ENCODE measurements around the gene SLC66A1. TPM values are rescaled to one million over a fixed set of nuclear protein-coding genes. Genes with fewer than 3 reads are reported as not detected.
A peak's percentile ranks its signal among the peaks of the same experiment; 100 is the strongest.

The SLC66A1 gene
- total RNA-seq, 1 experiment from 2014 or later = 27.7 TPM

- Histone ChIP-seq H3K4me3 (ENCODE audit: low read length) (no peak overlapping the region), H3K9ac (ENCODE audit: low read length) (no peak overlapping the region), H3K27me3 (ENCODE audit: low read length) (no peaks in the 10 kb centered on the region), H3K4me2 (ENCODE audit: low read length) (no peak overlapping the region), H3K9me3 (ENCODE audit: low read length) (no peaks in the 10 kb centered on the region), H3K36me3 (ENCODE audit: low read depth, low read length) (peaks cover 16% of the 10 kb centered on the region; the same call in 1 of the 2 replicates), H2AFZ (ENCODE audit: low read length) (no peak overlapping the region), H3F3A (ENCODE audit: low read length, unreplicated experiment) (no peaks in the 10 kb centered on the region), H3K9me2 (replicated peaks; ENCODE audit: low read length) (no peaks in the 10 kb centered on the region), H3K27ac (ENCODE audit: low read length) (no peak overlapping the region), H3K4me1 (ENCODE audit: insufficient read depth, low read length) (peaks cover 20% of the 10 kb centered on the region), H3K79me2 (ENCODE audit: low read length) (peaks cover 17% of the 10 kb centered on the region), H4K20me1 (ENCODE audit: low read length) (peaks cover 13% of the 10 kb centered on the region; the same call in 1 of the 2 replicates)
- intact Hi-C loops (cut with micrococcal nuclease) = no loop called here
- TF ChIP-seq EZH2phosphoT487 (IDR thresholded peaks at IDR 0.05; ENCODE audit: borderline replicate concordance, low read length) (no peak), EZH2 (IDR thresholded peaks at IDR 0.05; ENCODE audit: low read length, unreplicated experiment) (no peak), CTCF (conservative IDR thresholded peaks at IDR 0.05; ENCODE audit: low read depth, low read length) (no peak)
- DNase-seq = no peak
- no TSS peak for BruUV-seq (replicated peaks)
- POLR2A ChIA-PET (ENCODE audit: unreplicated experiment) = no interaction called here
- ATAC-seq = no peak
- CTCF ChIA-PET = no interaction called here
Observed at GRCh38 chr1:19360432-19360831, 48.3 kb downstream of the SLC66A1 start.

- DNase-seq (no peak), ATAC-seq (peak; percentile 21)
- Histone ChIP-seq H3K79me2 (ENCODE audit: low read length) (peaks cover 17% of the 10 kb centered on the region), H3K9me2 (replicated peaks; ENCODE audit: low read length) (no peaks in the 10 kb centered on the region), H3K27ac (ENCODE audit: low read length) (no peak overlapping the region), H3K9me3 (ENCODE audit: low read length) (no peaks in the 10 kb centered on the region), H3K36me3 (ENCODE audit: low read depth, low read length) (peaks cover 13% of the 10 kb centered on the region; the same call in 1 of the 2 replicates), H3K27me3 (ENCODE audit: low read length) (no peaks in the 10 kb centered on the region), H3K9ac (ENCODE audit: low read length) (no peak overlapping the region), H3K4me3 (ENCODE audit: low read length) (no peak overlapping the region), H3K4me2 (ENCODE audit: low read length) (peak overlapping the region; percentile 19; the same call in 1 of the 2 replicates), H4K20me1 (ENCODE audit: low read length) (peaks cover 13% of the 10 kb centered on the region; the same call in 1 of the 2 replicates), H2AFZ (ENCODE audit: low read length) (no peak overlapping the region), H3K4me1 (ENCODE audit: insufficient read depth, low read length) (peaks cover 20% of the 10 kb centered on the region), H3F3A (ENCODE audit: low read length, unreplicated experiment) (no peaks in the 10 kb centered on the region)
- TF ChIP-seq EZH2 (IDR thresholded peaks at IDR 0.05; ENCODE audit: low read length, unreplicated experiment) (no peak), EZH2phosphoT487 (IDR thresholded peaks at IDR 0.05; ENCODE audit: borderline replicate concordance, low read length) (no peak), CTCF (conservative IDR thresholded peaks at IDR 0.05; ENCODE audit: low read depth, low read length) (no peak)
- ChIA-PET CTCF (no interaction called here), POLR2A (ENCODE audit: unreplicated experiment) (no interaction called here)
- no TSS peak for BruUV-seq (replicated peaks)
- intact Hi-C loops (cut with micrococcal nuclease) = no loop called here
Observed at GRCh38 chr1:19360843-19361610, 48.9 kb downstream of the SLC66A1 start.

GRCh38 chr1:19361611-19362147, 49.6 kb downstream of the SLC66A1 start:
- no peak overlapping the region for H3K9ac ChIP-seq (ENCODE audit: low read length)
- H3F3A ChIP-seq (ENCODE audit: low read length, unreplicated experiment) = no peaks in the 10 kb centered on the region
- H3K27me3 ChIP-seq (ENCODE audit: low read length) = no peaks in the 10 kb centered on the region
- H2AFZ ChIP-seq (ENCODE audit: low read length) = no peak overlapping the region
- ATAC-seq (peak; percentile 94), DNase-seq (peak; percentile 77)
- H3K4me2 ChIP-seq (ENCODE audit: low read length) = peak overlapping the region; percentile 31; the same call in 1 of the 2 replicates
- H3K9me3 ChIP-seq (ENCODE audit: low read length) = no peaks in the 10 kb centered on the region
- peaks cover 7% of the 10 kb centered on the region; the same call in 1 of the 2 replicates for H3K36me3 ChIP-seq (ENCODE audit: low read depth, low read length)
- H3K9me2 ChIP-seq (replicated peaks; ENCODE audit: low read length) = no peaks in the 10 kb centered on the region
- ChIA-PET POLR2A (ENCODE audit: unreplicated experiment) (no interaction called here), CTCF (no interaction called here)
- H3K4me1 ChIP-seq (ENCODE audit: insufficient read depth, low read length) = peaks cover 20% of the 10 kb centered on the region
- TF ChIP-seq EZH2 (IDR thresholded peaks at IDR 0.05; ENCODE audit: low read length, unreplicated experiment) (no peak), EZH2phosphoT487 (IDR thresholded peaks at IDR 0.05; ENCODE audit: borderline replicate concordance, low read length) (no peak), CTCF (conservative IDR thresholded peaks at IDR 0.05; ENCODE audit: low read depth, low read length) (no peak)
- peaks cover 17% of the 10 kb centered on the region for H3K79me2 ChIP-seq (ENCODE audit: low read length)
- BruUV-seq (replicated peaks) = no TSS peak
- peaks cover 13% of the 10 kb centered on the region; the same call in 1 of the 2 replicates for H4K20me1 ChIP-seq (ENCODE audit: low read length)
- intact Hi-C loops (cut with micrococcal nuclease) = no loop called here
- H3K27ac ChIP-seq (ENCODE audit: low read length) = peak overlapping the region; percentile 18; the same call in 1 of the 2 replicates
- no peak overlapping the region for H3K4me3 ChIP-seq (ENCODE audit: low read length)
